ENCODE measurements around the gene NREP.

The NREP gene

DNA sequence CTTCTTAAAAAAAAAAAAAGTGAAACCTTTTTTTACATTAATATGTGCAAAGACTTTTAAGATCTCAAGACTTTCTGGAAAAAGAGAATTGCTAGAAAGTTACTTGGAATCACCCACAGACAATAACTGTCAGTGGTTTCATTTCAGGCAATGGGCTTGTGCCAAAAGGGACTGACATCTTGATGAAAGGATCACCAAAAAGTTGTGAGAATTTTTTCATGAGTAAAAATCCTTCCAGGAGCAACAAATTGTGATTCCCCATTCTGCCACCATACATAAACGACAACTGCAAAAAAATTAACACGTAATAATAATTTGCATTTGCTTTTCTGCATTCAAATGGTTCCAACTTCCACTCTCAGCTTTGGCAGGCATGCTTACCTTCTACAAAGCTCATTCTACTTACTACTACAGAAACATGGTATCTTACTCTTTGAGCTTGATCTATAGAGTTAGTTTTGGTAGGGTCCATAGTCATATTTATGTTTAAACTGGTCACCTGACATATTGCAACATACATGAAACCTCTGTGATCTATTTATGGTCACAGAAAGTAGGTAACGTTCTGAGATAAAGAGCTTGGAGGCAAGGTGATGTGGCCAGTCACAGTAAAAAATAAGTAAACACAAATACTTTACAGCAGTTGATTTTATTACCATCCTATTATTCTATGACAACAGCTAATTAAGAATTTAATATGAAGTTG lies 3.0 kb downstream of the NREP start:
- no peak for DNase-seq (ENCODE audit: low read depth in 1 of 2, low spot score in 1 of 2)
- no peak overlapping the region for H3K27ac ChIP-seq (replicated peaks)
- H3K27me3 ChIP-seq (ENCODE audit: insufficient read depth, poor library complexity, severe bottlenecking): no peaks in the 10 kb centered on the region
- H3K4me3 ChIP-seq (replicated peaks; ENCODE audit: insufficient read depth, low read length): no peak overlapping the region
- TF ChIP-seq CTCF (IDR thresholded peaks at IDR 0.05; ENCODE audit: insufficient read depth, low read length): no peak

DNA sequence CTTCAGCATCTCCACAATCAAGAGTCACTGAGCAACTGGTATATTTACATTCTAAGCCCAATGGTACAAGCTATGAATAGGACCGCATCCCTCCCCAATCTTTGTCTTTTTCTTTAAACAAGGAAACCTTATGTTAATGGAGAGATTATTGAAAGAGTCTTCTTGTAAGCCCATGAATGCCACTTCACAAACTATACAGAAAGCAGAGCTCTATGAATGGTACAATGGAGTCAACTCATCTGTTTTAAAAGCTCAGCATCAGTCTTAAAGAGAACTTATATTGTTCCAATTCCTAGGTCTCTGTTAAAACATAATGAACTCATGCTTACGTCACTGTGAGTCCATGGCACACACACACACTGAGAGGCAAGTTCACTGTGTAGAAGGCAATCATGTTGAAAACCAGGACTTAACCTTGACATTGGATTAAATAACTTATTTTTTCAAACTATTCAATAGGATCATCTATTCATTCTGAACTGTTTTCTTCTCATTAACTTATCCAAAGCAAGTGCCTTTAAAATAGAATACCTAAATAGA lies 4.5 kb downstream of the NREP start:
- DNase-seq (ENCODE audit: low read depth in 1 of 2, low spot score in 1 of 2): no peak
- Histone ChIP-seq H3K4me3 (replicated peaks; ENCODE audit: insufficient read depth, low read length) (no peak overlapping the region), H3K27me3 (ENCODE audit: insufficient read depth, poor library complexity, severe bottlenecking) (no peaks in the 10 kb centered on the region), H3K27ac (replicated peaks) (no peak overlapping the region)
- no peak for TF ChIP-seq GABPA (IDR thresholded peaks at IDR 0.05; ENCODE audit: low read depth)
- TF ChIP-seq SPI1 (IDR thresholded peaks at IDR 0.05; ENCODE audit: borderline replicate concordance, low read depth): no peak
- TF ChIP-seq, protein P1, sequence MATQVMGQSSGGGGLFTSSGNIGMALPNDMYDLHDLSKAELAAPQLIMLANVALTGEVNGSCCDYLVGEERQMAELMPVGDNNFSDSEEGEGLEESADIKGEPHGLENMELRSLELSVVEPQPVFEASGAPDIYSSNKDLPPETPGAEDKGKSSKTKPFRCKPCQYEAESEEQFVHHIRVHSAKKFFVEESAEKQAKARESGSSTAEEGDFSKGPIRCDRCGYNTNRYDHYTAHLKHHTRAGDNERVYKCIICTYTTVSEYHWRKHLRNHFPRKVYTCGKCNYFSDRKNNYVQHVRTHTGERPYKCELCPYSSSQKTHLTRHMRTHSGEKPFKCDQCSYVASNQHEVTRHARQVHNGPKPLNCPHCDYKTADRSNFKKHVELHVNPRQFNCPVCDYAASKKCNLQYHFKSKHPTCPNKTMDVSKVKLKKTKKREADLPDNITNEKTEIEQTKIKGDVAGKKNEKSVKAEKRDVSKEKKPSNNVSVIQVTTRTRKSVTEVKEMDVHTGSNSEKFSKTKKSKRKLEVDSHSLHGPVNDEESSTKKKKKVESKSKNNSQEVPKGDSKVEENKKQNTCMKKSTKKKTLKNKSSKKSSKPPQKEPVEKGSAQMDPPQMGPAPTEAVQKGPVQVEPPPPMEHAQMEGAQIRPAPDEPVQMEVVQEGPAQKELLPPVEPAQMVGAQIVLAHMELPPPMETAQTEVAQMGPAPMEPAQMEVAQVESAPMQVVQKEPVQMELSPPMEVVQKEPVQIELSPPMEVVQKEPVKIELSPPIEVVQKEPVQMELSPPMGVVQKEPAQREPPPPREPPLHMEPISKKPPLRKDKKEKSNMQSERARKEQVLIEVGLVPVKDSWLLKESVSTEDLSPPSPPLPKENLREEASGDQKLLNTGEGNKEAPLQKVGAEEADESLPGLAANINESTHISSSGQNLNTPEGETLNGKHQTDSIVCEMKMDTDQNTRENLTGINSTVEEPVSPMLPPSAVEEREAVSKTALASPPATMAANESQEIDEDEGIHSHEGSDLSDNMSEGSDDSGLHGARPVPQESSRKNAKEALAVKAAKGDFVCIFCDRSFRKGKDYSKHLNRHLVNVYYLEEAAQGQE (IDR thresholded peaks at IDR 0.05; ENCODE audit: insufficient replicate concordance, low read depth): no peak
- no peak for TF ChIP-seq POLR2AphosphoS5 (IDR thresholded peaks at IDR 0.05; ENCODE audit: low read depth)
- TF ChIP-seq CTCF (IDR thresholded peaks at IDR 0.05; ENCODE audit: insufficient read depth, low read length): no peak

GRCh38 chr5:111749303-111750026 lies 7.5 kb downstream of the NREP start:
- Histone ChIP-seq H3K27me3 (ENCODE audit: insufficient read depth, poor library complexity, severe bottlenecking) (no peaks in the 10 kb centered on the region), H3K4me3 (replicated peaks; ENCODE audit: insufficient read depth, low read length) (no peak overlapping the region), H3K27ac (replicated peaks) (no peak overlapping the region)
- DNase-seq (ENCODE audit: low read depth in 1 of 2, low spot score in 1 of 2): no peak
- TF ChIP-seq SPI1 (IDR thresholded peaks at IDR 0.05; ENCODE audit: borderline replicate concordance, low read depth): no peak
- TF ChIP-seq POLR2AphosphoS5 (IDR thresholded peaks at IDR 0.05; ENCODE audit: low read depth): no peak
- TF ChIP-seq GABPA (IDR thresholded peaks at IDR 0.05; ENCODE audit: low read depth): no peak
- TF ChIP-seq CTCF (IDR thresholded peaks at IDR 0.05; ENCODE audit: insufficient read depth, low read length): no peak
- TF ChIP-seq, protein P1 (IDR thresholded peaks at IDR 0.05; ENCODE audit: insufficient replicate concordance, low read depth): no peak

Data from HL-60 (cell line).